Measurements from ENCODE around the gene BICC1. TPM values are rescaled to one million over a fixed set of nuclear protein-coding genes. Genes with fewer than 3 reads are reported as not detected.

The BICC1 gene
- total and polyA plus RNA-seq, 8 donors = 0.29 to 25.0 (median 4.5) TPM

DNA sequence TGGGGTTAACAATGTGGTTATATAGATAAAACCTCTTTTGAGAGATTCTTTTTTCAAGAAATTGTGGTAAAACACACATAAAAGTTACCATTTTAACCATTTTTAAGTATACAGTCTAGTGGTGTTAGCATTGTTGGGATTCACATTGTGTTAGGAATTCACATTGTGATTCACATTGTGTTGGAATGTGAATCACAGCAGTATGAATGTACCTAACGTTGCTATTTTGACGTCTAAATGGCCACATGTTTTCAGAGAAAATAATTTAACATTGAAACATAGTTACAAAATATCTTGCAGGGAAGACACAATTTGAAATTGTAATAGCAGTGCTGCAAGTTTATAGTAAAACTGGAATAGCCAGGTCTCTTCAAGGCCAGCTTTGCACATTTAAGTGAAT is 129.0 kb downstream of the BICC1 start:
- 39 to 64% (median 53%) methylated on average over 2 of the region's 2 CpGs for WGBS, 5 donors
- TF ChIP-seq POLR2AphosphoS5 (IDR thresholded peaks at IDR 0.05) (no peak), CTCF (IDR thresholded peaks at IDR 0.05) (no peak), POLR2A (IDR thresholded peaks at IDR 0.05) (no peak), EP300 (IDR thresholded peaks at IDR 0.05) (no peak)
- Histone ChIP-seq H3K27ac (no peak overlapping the region), H3K4me3 (no peak overlapping the region), H3K9me3 (no peaks in the 10 kb centered on the region), H3K27me3 (no peaks in the 10 kb centered on the region), H3K36me3 (no peaks in the 10 kb centered on the region), H3K4me1 (peaks cover 0 to 6% (median 0%) of the 10 kb centered on the region in 4 donors)
- intact Hi-C loops (cut with DNase I; ENCODE audit: low total_unique reads) = no loop called here
- no peak for DNase-seq

DNA sequence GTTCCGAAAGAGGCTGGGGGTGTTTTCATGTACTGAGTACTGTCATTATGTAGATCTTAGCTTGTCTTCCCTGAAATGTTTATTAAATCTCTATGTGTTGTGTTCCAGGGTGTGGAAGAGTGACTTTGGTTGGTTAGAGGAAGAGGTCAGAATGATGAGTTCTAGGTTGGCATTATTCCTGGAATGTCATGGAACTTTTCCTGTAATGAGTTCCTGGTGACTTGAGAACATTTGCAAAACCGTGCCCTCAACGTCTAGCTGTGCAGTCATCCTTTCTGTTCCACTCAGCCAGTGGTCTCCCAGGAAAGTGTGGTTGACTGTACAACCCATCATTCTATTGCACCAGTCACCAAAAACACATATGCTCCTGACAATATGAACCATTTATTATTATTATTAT is 129.6 kb downstream of the BICC1 start:
- Histone ChIP-seq H3K27me3 (no peaks in the 10 kb centered on the region), H3K36me3 (no peaks in the 10 kb centered on the region), H3K27ac (no peak overlapping the region), H3K4me1 (peaks cover 0 to 6% (median 0%) of the 10 kb centered on the region in 4 donors), H3K4me3 (no peak overlapping the region), H3K9me3 (no peaks in the 10 kb centered on the region)
- intact Hi-C loops (cut with DNase I; ENCODE audit: low total_unique reads) = no loop called here
- TF ChIP-seq EP300 (IDR thresholded peaks at IDR 0.05) (no peak), CTCF (IDR thresholded peaks at IDR 0.05) (no peak), POLR2A (IDR thresholded peaks at IDR 0.05) (no peak), POLR2AphosphoS5 (IDR thresholded peaks at IDR 0.05) (no peak)
- WGBS, 5 donors = 65 to 83% (median 79%) methylated on average over 3 of the region's 3 CpGs
- DNase-seq = no peak

DNA sequence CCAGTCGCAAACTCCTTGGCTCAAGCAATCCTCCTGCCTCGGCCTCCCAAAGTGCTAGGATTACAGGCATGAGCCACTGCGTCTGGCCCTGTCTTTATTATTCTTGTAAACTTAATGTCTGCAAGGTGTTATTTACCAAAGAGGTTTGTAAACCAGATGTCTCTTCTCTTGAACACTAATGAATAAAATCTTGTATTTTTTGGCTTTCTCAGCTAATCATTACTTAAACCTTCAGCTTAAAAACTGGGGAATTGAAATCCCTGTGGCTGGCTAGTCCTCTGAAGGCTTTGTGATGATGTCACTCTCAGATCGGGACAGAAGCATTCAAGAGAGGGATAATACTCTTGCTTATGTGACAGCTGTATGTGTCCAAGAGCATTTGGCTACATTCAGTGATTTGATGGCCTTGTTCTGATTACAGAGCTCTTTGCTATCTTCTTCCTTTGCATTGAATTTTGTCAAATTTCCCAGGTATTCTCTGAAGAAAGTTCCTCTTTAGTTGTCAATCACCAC is 130.3 kb downstream of the BICC1 start:
- no peaks in the 10 kb centered on the region for H3K36me3 ChIP-seq
- WGBS, 5 donors = 53 to 60% (median 54%) methylated on average over 4 of the region's 4 CpGs
- TF ChIP-seq EP300 (IDR thresholded peaks at IDR 0.05) (no peak), POLR2AphosphoS5 (IDR thresholded peaks at IDR 0.05) (no peak), CTCF (IDR thresholded peaks at IDR 0.05) (no peak), POLR2A (IDR thresholded peaks at IDR 0.05) (no peak)
- H3K27ac ChIP-seq = no peak overlapping the region
- no peak for DNase-seq
- H3K4me1 ChIP-seq = peaks cover 0 to 6% (median 2%) of the 10 kb centered on the region in 4 donors
- no peaks in the 10 kb centered on the region for H3K27me3 ChIP-seq
- H3K9me3 ChIP-seq = no peaks in the 10 kb centered on the region
- no peak overlapping the region for H3K4me3 ChIP-seq
- intact Hi-C loops (cut with DNase I; ENCODE audit: low total_unique reads) = no loop called here

DNA sequence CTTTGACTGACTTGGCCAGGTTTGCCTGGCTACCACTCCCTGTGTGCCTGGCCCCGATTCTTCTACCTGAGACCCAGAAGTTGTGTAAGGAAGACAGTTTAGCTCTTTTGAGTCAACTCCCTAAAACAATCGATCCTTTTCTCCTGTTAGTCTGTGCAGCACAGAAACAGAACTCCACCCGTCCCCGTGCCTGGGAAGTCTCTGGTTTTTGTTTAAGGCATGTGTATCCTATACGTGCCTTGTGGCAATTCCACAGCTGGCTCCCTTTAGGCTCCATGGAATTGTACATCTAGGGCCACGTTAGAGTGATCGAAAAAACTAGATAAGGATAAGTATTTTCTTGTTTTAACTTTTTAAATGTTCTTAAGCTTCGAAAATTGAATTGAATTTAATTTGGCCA is 131.6 kb downstream of the BICC1 start:
- intact Hi-C loops (cut with DNase I; ENCODE audit: low total_unique reads) = no loop called here
- DNase-seq = no peak
- 82 to 86% (median 84%) methylated on average over 8 of the region's 8 CpGs for WGBS, 5 donors
- no peak overlapping the region for H3K27ac ChIP-seq
- TF ChIP-seq EP300 (IDR thresholded peaks at IDR 0.05) = no peak
- TF ChIP-seq POLR2A (IDR thresholded peaks at IDR 0.05) = no peak
- TF ChIP-seq POLR2AphosphoS5 (IDR thresholded peaks at IDR 0.05) = no peak
- TF ChIP-seq CTCF (IDR thresholded peaks at IDR 0.05) = no peak
- H3K4me1 ChIP-seq = peaks cover 0 to 6% (median 3%) of the 10 kb centered on the region in 4 donors
- no peak overlapping the region for H3K4me3 ChIP-seq
- H3K27me3 ChIP-seq = no peaks in the 10 kb centered on the region
- no peaks in the 10 kb centered on the region for H3K9me3 ChIP-seq
- no peaks in the 10 kb centered on the region for H3K36me3 ChIP-seq
